ENCODE results near the gene AIFM3. TPM values are rescaled to one million over a fixed set of nuclear protein-coding genes. Genes with fewer than 3 reads are reported as not detected.

The AIFM3 gene
- total RNA-seq, 1 experiment from 2014 or later, result not detected

- H3K9me3 ChIP-seq (replicated peaks), result no peaks in the 10 kb centered on the region
- peaks cover 20% of the 10 kb centered on the region for H3K4me1 ChIP-seq (replicated peaks)
- peaks cover 52% of the 10 kb centered on the region for H3K36me3 ChIP-seq
Observed at GRCh38 chr22:20946991-20947390, 20.1 kb upstream of the AIFM3 start.

DNA sequence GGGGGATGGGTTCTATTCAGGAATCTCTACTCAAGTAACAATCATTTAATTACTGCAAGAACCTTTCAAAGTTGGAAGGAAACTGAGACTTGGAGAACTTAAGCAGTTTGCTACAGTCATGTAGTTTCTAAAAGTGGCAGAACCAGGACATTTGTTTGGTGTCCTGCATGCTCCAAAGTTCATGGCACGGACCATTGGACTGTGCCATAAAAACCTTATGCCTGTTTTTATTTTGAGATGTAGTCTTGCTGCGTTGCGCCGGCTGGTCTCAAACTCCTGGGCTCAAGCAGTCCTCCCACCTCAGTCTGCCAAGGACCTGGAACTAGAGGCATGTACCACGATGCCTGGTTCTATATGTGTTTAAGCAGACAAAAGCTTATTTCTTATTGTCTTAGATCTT, 18.6 kb upstream of the AIFM3 start:
- Histone ChIP-seq H3K9me3 (replicated peaks) (no peaks in the 10 kb centered on the region), H3K27ac (no peak overlapping the region), H3K4me1 (replicated peaks) (peaks cover 20% of the 10 kb centered on the region), H3K4me3 (no peak overlapping the region), H3K27me3 (replicated peaks) (no peaks in the 10 kb centered on the region), H3K36me3 (peaks cover 63% of the 10 kb centered on the region)
- DNase-seq (ENCODE audit: low read depth in 1 of 2, low spot score in 2 of 2), result no peak

More at GRCh38 chr22:20946991-20947390, 20.1 kb upstream of the AIFM3 start:
- no peak overlapping the region for H3K27ac ChIP-seq
- no peak for DNase-seq (ENCODE audit: low read depth in 1 of 2, low spot score in 2 of 2)
- no peak overlapping the region for H3K4me3 ChIP-seq
- no peaks in the 10 kb centered on the region for H3K27me3 ChIP-seq (replicated peaks)

- H3K36me3 ChIP-seq, result peaks cover 69% of the 10 kb centered on the region
Observed at GRCh38 chr22:20948989-20949388, 18.1 kb upstream of the AIFM3 start.

DNA sequence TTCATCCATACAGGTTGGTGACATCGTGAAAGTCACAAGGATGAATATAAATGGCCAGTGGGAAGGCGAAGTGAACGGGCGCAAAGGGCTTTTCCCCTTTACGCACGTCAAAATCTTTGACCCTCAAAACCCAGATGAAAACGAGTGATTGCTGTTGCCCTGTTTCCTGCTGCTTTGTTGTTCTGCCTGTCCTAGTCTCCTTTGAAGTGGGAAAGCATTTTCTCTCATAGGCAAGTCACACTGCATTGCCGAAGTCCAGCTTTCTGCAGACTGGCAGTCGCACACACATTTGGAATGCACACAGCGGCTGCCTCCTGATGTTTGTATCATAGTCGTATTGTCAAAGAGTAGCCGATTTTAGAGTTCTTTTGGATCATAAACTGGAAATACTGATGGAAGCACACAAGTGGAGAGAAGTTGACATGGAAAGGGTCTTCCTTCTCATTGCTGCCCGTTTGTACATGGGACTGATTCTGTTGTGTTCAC, 17.3 kb upstream of the AIFM3 start:
- DNase-seq (ENCODE audit: low read depth in 1 of 2, low spot score in 2 of 2), result no peak
- H3K27ac ChIP-seq, result no peak overlapping the region
- H3K27me3 ChIP-seq (replicated peaks), result no peaks in the 10 kb centered on the region
- no peak overlapping the region for H3K4me3 ChIP-seq
- H3K36me3 ChIP-seq, result peaks cover 75% of the 10 kb centered on the region
- H3K4me1 ChIP-seq (replicated peaks), result peaks cover 17% of the 10 kb centered on the region
- no peaks in the 10 kb centered on the region for H3K9me3 ChIP-seq (replicated peaks)

More at GRCh38 chr22:20948989-20949388, 18.1 kb upstream of the AIFM3 start:
- H3K4me3 ChIP-seq, result no peak overlapping the region
- peaks cover 20% of the 10 kb centered on the region for H3K4me1 ChIP-seq (replicated peaks)
- DNase-seq (ENCODE audit: low read depth in 1 of 2, low spot score in 2 of 2), result no peak
- H3K9me3 ChIP-seq (replicated peaks), result no peaks in the 10 kb centered on the region
- no peak overlapping the region for H3K27ac ChIP-seq
- H3K27me3 ChIP-seq (replicated peaks), result no peaks in the 10 kb centered on the region

GRCh38 chr22:20951151-20951931, 15.7 kb upstream of the AIFM3 start:
- peaks cover under 1% of the 10 kb centered on the region for H3K4me1 ChIP-seq (replicated peaks)
- H3K27ac ChIP-seq, result no peak overlapping the region
- no peak for DNase-seq (ENCODE audit: low read depth in 1 of 2, low spot score in 2 of 2)
- H3K27me3 ChIP-seq (replicated peaks), result no peaks in the 10 kb centered on the region
- no peaks in the 10 kb centered on the region for H3K9me3 ChIP-seq (replicated peaks)
- peaks cover 64% of the 10 kb centered on the region for H3K36me3 ChIP-seq
- no peak overlapping the region for H3K4me3 ChIP-seq

GRCh38 chr22:20951932-20952380, 15.1 kb upstream of the AIFM3 start:
- Histone ChIP-seq H3K27me3 (replicated peaks) (peaks cover 1% of the 10 kb centered on the region; the same call in 1 of the 2 replicates), H3K4me1 (replicated peaks) (peaks cover 6% of the 10 kb centered on the region), H3K9me3 (replicated peaks) (no peaks in the 10 kb centered on the region), H3K4me3 (no peak overlapping the region), H3K27ac (no peak overlapping the region), H3K36me3 (peaks cover 63% of the 10 kb centered on the region)
- DNase-seq (ENCODE audit: low read depth in 1 of 2, low spot score in 2 of 2), result no peak

DNA sequence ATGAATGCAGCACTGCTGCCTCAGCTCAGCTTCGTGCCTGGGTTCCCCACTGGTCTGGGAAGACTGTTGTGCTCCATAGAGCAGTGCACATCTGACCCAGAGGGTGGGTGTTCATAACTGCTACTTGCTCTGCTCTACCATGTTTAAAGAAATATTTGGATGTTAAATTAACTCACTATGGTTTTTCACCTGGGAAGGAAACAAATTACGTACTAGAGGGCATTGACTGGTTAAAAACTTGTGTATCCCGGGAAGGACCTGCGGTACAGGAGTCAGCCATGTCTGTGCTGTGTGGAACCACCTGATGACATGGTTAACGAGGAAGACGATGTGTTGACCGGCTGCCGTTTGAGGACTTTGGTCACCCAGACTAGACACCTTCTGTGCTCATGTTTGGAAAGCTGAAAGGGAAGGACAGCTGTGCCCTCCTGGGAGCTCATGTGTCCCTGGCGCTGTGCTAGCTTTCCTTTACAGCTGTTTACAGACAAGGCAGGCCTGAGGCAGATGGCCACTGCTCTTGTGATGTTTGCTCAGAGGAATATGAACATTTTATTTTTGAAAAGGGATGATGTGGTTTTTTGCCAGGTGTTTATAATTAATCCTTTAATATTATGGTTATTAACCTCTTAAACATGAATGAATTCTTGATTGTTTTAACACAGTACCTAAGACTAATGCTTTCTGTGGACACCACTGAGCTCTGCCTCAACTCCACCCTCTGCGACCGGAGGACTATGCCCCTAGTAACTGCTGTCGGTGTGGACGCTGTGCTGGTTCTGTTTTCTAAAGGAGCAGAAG, 14.3 kb upstream of the AIFM3 start:
- H3K4me1 ChIP-seq (replicated peaks), result peaks cover 11% of the 10 kb centered on the region
- peaks cover 6% of the 10 kb centered on the region; the same call in 1 of the 2 replicates for H3K27me3 ChIP-seq (replicated peaks)
- DNase-seq (ENCODE audit: low read depth in 1 of 2, low spot score in 2 of 2), result no peak
- peaks cover 61% of the 10 kb centered on the region for H3K36me3 ChIP-seq
- no peak overlapping the region for H3K27ac ChIP-seq
- H3K9me3 ChIP-seq (replicated peaks), result no peaks in the 10 kb centered on the region
- no peak overlapping the region for H3K4me3 ChIP-seq

GRCh38 chr22:20953342-20953608, 13.8 kb upstream of the AIFM3 start:
- no peak overlapping the region for H3K27ac ChIP-seq
- DNase-seq (ENCODE audit: low read depth in 1 of 2, low spot score in 2 of 2), result no peak
- peaks cover 11% of the 10 kb centered on the region for H3K4me1 ChIP-seq (replicated peaks)
- H3K36me3 ChIP-seq, result peaks cover 58% of the 10 kb centered on the region
- H3K4me3 ChIP-seq, result no peak overlapping the region
- no peaks in the 10 kb centered on the region for H3K9me3 ChIP-seq (replicated peaks)
- H3K27me3 ChIP-seq (replicated peaks), result peaks cover 6% of the 10 kb centered on the region; the same call in 1 of the 2 replicates

DNA sequence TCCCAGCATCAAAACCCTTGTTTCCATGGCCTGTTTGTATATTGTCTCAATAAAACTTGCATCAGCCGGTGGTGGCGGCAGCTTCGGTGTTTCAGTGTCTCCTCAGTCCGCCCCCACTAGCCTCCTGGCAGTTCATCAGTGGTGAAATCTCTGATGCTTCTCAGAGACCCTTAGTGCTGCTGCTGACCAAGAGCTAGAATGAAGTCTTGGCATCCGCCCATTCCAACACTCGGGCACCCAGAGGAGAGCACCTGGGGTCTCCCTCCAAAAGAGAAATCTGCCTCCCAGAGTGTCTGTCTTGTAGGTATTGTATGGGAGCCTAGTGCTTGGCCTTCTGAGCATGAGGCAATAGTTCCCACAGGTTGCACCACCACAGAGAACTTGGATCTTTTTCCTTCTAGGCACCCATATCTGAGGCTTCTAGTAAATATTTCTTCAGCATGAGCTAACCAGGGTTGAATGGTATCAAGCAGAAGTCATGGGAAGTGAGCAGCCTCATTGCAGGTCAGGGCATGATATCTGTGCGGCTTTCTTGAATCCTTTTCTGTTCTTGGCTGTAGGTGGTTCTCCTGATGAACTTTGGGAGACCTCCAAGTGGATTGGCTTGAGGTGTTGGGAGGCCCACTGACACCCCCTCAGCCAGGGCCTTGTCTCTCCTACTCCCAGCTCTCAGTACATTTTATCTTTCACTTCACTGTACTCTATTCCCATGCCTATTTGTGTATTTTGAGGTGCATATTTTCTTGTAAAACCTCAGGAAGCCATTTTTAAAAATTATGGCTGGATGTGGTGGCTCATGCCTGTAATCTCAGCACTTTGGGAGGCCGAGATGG, 13.2 kb upstream of the AIFM3 start:
- H3K4me1 ChIP-seq (replicated peaks), result peaks cover 11% of the 10 kb centered on the region
- H3K4me3 ChIP-seq, result no peak overlapping the region
- peaks cover 53% of the 10 kb centered on the region for H3K36me3 ChIP-seq
- H3K27me3 ChIP-seq (replicated peaks), result peaks cover 6% of the 10 kb centered on the region; the same call in 1 of the 2 replicates
- no peak for DNase-seq (ENCODE audit: low read depth in 1 of 2, low spot score in 2 of 2)
- H3K27ac ChIP-seq, result no peak overlapping the region
- no peaks in the 10 kb centered on the region for H3K9me3 ChIP-seq (replicated peaks)

DNA sequence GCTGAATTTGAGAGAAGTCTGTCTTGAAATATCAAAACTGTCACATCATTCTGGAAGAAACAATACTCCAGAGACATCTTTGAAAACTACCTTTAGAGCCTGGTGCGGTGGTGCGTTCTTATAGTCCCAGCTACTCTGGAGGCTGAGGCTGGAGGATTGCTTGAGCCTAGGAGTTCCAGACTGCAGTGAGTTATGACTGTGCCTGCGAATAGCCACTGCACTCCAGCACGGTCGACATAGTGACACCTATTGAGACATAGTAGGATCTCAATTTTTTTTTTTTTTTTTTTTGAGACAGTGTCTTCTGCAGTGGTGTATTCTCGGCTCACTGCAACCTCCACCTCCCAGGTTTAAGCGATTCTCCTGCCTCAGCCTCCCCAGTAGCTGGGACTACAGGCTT, 11.5 kb upstream of the AIFM3 start:
- no peak overlapping the region for H3K4me3 ChIP-seq
- DNase-seq (ENCODE audit: low read depth in 1 of 2, low spot score in 2 of 2), result no peak
- H3K36me3 ChIP-seq, result peaks cover 40% of the 10 kb centered on the region
- H3K27me3 ChIP-seq (replicated peaks), result peaks cover 6% of the 10 kb centered on the region; the same call in 1 of the 2 replicates
- H3K9me3 ChIP-seq (replicated peaks), result no peaks in the 10 kb centered on the region
- H3K4me1 ChIP-seq (replicated peaks), result peaks cover 11% of the 10 kb centered on the region
- no peak overlapping the region for H3K27ac ChIP-seq

DNA sequence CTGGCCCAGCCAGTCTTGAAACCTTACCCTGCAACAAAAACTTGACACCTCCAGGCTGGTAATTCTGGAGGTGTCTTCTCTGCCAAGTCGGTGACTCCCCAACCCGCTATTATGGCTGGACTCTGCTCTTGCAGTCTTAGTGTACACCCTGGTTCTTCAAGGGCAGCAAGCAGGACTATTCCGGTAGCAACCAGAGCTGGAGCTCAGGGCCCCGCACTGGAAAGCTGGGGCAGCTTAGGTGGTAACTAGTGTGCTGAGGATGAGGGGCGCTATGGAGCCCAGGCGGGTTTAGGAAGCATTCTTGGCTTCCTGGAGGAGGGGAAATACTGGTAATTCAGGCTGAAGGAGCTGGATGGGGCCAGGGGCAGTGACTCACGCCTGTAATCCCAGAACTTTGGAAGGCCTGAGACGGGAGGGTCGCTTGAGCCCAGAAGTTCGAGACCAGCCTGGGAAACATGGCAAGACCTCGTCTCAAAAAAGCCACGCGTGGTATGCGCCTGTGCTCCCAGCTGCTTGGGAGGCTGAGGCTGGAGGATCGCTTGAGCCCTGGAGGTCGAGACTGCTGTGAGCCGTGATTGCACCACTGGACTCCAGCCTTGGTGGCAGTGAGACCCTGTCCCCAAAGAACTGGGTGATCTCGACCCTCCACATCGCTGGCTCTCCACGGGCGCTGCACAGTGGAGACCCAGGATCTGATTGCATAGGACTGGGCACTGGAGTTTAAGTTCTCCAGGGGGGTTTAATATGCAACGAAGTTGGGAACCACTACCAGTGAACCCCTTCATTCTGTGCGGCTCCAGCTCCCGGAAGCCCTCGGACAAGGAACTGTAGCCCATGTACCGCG, 10.6 kb upstream of the AIFM3 start:
- Histone ChIP-seq H3K9me3 (replicated peaks) (no peaks in the 10 kb centered on the region), H3K27me3 (replicated peaks) (peaks cover 6% of the 10 kb centered on the region; the same call in 1 of the 2 replicates), H3K36me3 (peaks cover 31% of the 10 kb centered on the region), H3K4me3 (no peak overlapping the region; the same call in 1 of the 2 replicates), H3K4me1 (replicated peaks) (peaks cover 11% of the 10 kb centered on the region), H3K27ac (no peak overlapping the region)
- no peak for DNase-seq (ENCODE audit: low read depth in 1 of 2, low spot score in 2 of 2)

GRCh38 chr22:20957102-20957682, 9.9 kb upstream of the AIFM3 start:
- no peak for DNase-seq (ENCODE audit: low read depth in 1 of 2, low spot score in 2 of 2)
- Histone ChIP-seq H3K36me3 (peaks cover 24% of the 10 kb centered on the region), H3K4me1 (replicated peaks) (peaks cover 11% of the 10 kb centered on the region), H3K4me3 (peak overlapping the region; percentile 29), H3K27ac (no peak overlapping the region), H3K9me3 (replicated peaks) (no peaks in the 10 kb centered on the region), H3K27me3 (replicated peaks) (peaks cover 6% of the 10 kb centered on the region; the same call in 1 of the 2 replicates)

Measured in SJSA1 (cell line).